ENCODE measurements around the gene SORCS2. TPM values are rescaled to one million over a fixed set of nuclear protein-coding genes. Genes with fewer than 3 reads are reported as not detected.

Gene SORCS2
- total RNA-seq, 1 donor from 2014 or later, result 13.4 TPM

DNA sequence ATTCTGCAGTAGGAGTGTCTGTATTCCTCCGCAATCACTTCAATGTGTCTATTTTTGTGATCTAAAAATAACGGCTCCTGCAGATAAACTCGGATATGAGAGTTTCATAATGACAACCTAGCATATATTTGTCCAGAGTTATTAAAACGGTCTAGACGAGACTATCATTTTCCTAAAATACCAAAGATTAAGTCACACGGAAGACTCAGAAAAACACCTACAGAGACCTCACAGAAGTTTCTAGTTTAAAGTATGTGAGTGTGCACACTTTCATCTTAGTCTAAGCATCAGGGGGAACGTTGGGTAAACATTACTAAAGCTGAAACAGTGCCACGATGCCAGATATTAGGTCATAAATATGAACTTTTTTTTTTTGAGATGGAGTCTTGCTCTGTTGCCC lies 590.4 kb downstream of the SORCS2 start:
- no peak for DNase-seq

DNA sequence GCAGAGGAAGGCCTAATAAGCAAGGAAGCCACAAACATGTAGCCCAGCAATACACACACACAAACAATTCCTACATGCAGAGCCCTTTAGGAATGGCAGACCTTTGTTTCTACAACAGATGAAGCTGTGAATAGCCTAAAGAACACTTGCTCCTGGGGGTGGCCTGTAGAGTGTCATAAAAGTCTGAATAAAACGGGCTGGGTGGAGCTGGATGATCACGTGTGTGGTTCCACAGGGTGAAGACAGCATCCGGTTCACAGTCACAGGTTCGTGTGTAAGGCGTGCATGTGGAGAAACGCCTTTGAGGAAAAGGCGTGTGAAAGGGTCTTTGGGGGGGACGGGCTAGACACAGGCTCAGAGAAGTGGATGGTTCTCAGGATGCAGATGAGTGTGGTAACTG lies 591.2 kb downstream of the SORCS2 start:
- no peak for DNase-seq

DNA sequence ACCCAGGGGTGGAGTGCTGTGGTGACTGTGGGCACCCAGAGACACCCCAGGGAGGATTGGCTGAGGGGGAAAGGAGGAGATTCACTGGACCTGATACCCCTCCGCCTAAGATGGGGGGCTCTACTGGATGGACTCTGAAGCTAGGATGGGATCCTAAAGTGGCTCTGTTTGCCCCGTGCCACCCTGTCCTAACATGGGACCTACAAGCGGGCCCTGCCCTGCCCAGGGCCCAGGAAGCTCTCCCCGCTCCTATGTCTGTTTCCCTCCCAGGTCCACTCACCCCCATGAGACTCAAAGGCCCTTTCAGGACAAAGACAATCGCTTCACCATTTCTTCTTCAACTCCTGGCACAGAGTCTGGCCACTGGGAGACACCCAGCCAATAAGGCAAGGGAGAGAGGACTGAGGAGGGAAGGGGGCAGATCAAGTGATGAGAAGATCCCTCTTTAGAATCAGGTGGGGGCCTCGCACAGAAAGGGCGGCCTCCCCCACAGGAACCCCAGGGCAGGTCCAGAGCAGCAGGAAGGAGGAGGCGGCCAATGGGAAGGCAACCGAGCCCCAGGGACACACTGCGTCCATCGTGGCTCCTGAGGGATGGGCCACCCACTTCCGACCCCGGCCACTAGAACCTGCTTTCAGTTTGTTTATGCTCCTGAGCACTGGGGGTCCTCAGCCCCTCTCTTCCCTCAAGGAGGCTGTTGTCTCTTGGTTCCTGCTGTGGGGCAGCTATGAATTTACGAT lies 592.0 kb downstream of the SORCS2 start:
- no peak for DNase-seq

DNA sequence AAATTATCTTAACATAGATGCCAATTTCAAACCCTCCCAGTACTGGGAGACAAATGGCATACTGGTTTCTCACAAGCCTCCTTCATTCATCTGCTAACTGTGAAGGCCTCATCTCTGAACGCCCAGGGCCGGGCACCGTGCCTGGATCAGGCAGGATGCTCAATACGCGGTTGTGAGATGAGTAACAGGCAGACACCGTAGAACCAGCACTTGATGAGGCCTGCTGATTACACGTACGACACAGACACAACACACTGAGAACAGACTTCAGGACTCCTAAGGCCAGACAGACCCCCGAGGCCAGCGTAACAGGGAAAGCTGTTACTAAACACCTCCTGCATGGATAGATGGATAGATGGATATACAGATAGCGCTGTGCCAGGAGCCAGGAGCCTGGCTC lies 592.7 kb downstream of the SORCS2 start:
- DNase-seq, result no peak

DNA sequence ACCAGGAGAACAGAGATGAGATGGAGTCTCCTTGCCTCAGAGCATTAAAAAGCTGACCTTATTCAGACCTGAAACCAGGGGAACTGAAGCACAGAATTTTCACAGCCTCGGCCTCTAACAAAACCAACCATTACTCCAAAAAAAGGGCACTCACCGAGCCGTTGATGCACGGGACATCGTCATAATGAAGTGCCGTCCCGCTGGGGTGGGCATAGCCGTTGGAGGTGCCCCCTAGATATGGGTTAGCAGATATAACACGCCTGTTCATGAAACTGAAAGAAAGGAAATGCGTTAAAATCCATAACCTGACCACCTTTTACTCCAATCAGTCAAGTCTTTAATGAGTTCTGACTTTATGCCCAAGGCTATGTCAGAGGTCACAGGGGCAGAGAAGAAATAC lies 593.7 kb downstream of the SORCS2 start:
- no peak for DNase-seq

DNA sequence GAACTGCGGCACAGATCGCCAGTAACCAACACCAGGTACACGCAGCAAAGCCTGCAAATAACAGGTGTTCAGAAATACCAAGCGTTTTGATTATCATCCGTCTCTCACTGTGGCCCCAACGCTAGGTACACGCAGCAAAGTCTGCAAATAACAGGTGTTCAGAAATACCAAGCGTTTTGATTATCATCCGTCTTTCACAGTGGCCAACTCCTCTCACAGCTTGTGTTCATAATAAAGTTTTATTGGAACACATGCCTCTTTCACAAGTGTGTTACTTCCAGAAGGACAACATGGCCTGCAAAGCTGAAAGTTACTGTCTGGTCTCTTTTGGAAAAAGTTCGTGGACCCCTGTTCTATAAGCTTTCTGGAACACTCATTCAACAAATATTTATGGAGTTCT lies 594.2 kb downstream of the SORCS2 start:
- DNase-seq, result no peak

DNA sequence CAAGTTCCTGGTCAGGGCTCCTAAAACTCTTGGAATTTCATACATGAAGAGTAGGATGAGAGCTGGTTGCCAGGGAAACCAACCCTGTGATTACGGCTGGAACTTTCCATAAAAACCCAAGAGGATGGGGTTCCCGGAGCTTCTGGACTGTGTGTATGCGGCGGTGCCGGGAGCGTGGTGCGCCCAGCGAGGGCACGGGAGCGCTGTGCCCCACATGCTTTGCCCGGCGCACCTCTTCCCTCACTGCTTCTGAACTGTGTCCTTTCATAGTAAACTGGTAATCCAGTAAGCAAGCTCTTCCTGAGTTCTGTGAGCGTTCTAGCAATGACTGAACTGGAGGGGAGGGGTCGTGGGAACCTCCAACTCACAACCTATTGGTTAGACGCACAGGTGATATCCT lies 594.7 kb downstream of the SORCS2 start:
- no peak for DNase-seq

DNA sequence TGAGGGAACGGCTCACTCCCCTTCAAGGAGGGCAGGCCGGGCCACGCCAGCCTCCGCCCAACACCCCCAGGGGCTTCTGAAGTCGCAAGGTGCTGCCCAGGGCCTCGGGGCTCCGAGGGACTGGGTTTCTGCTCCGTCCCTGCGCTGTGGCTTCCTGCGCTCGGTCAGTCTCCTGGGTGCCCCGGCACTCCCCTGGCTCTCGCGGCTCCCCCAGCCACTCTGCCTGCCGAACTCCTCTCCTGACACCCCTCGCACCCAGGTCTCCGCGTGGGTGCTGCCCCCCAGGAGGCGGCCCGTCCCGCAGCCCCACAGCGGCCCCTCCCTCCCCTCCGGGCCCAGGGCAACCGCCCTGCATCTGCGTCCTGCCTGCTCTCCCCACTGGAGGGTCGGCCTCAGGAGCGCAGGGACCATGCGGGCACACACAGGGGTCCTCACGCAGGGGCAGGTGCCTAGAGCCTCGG lies 595.4 kb downstream of the SORCS2 start:
- no peak for DNase-seq

DNA sequence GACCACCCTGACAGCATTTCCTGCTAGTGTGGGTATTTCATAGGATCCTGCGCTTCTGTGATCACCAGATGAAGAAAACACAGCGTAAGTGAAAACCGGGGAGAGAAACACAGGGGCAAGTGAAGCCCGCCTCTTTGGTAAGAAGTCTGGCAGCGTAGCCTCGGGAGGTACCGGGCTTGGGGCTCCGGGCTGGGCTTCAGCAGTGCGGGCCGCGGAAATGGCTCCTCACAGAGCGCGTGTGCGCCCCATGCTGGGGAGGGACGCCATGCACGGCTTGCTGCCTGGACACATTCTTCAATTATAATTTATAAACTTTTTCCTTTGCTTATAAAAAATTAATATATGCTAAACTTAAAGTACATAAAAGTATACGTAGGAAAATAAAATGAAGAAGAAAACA lies 595.9 kb downstream of the SORCS2 start:
- DNase-seq, result no peak

DNA sequence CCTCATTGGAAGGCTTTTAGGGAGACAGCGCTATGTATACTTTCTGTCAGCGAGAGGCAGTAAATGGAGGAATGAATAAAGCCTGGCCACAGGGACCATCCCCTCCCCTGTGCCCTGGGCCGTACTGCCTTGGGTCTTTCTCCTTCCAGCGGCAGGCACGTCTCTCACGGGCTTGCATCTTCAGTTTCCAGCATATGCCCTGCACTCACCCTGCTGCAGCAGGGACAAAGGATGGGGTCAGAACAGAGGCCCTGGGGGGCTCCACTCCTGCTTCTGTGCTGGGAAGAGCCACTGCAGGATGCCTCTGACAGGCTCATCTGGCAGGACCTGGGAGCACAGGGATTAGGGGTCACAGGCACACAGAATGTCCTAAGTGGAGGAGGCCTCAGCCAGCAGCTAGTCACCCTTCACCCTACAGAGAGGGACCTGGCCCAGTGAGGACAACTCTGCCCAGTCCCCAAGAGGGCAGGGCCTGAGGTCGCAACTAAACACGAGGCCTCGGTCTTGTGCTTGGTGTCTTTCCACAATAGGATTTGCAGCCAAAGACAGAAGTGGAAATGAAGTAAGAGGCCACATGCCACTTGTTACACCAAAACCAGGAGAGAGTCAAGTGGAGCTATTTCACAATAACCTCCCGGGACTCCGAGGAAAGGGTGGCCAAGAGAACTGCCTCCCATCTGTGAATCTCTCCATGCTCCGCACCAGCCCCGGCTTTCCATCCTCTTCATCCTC lies 596.5 kb downstream of the SORCS2 start:
- no peak for DNase-seq

DNA sequence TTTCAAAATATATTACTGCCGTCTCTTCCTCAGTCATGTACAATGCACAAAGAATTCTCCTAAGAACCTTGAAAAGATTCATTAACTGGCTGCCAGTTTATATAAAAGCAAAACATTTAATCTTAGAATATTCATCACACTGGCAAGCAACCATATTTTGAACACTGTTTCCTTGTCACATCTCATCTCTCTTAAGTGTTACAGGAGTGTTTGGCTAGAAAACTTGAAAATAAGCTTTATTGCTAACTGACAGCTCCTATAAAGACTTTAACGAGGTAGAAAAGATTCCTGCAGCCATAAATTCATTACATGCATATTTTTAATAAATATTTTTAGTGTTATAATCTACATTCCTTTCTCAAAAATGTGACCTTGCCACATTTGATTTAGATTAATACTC lies 597.7 kb downstream of the SORCS2 start:
- DNase-seq, result no peak

DNA sequence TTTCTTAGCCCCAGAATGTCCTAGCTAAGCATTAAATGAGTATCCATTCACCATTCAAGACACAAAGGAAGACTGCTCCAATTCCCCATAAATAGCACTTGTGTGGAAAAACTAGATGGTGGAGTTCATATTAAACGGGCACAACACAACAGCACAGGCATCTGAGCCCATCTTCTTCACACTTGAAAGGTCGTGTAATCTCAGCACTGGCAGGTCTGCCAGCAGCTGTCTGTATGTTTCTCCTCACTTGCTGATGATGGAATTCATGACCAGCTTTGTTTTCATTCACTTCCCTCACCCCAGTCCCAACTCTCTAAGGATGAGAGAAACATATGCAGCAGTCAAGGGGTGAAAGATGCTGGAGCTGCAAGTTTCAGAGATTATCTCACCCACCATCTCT lies 598.7 kb downstream of the SORCS2 start:
- DNase-seq, result peak; percentile 40

Small RNA genes within 50 kb of the gene (small RNA-seq; reads per million reads assigned to genes)
- not detected for gene MIR4274 (ENCODE audit: low replicate concordance)
- gene MIR4798 (ENCODE audit: low replicate concordance), result 0.08 reads per million

Other genes starting within 250 kb of the SORCS2 start
- 27.4 TPM for gene TADA2B, start 149.2 kb upstream of the SORCS2 start, total RNA-seq
- 15.1 TPM for gene GRPEL1, start 124.5 kb upstream of the SORCS2 start, total RNA-seq
- 0.51 TPM for gene PSAPL1, start 242.4 kb downstream of the SORCS2 start, total RNA-seq